GM21367 (cell line): ENCODE results near the gene STXBP5L.
"Not testable (repeated sequence)": the region's sequence is repeated elsewhere in the genome, so short reads cannot be mapped to it uniquely, and the experiment has no call there.

Experiments
- ATAC-seq: cut with Tn5 transposase; IDR thresholded peaks from one replicate; pipeline ENCODE4 v1.9.1; 2021; ENCODE audit not compliant: unreplicated experiment

Gene STXBP5L

DNA sequence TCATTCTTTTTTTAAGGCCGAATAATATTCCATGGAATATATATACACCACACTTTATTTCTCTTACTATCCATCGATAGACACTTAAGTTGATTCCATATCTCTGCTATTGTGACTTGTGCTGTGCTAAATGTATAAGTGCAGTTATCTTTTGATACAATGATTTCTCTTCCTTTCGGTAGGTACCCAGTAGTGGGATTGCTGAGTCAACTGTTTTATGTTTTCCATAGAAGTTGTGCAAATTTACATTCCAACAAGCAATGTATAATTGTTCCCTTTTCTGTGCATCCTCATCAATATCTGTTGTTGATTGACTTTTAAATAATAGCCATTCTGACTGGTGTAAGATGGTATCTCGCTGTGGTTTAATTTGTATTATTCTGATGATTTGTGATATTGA lies 81.0 kb downstream of the STXBP5L start:
- ATAC-seq = no peak

DNA sequence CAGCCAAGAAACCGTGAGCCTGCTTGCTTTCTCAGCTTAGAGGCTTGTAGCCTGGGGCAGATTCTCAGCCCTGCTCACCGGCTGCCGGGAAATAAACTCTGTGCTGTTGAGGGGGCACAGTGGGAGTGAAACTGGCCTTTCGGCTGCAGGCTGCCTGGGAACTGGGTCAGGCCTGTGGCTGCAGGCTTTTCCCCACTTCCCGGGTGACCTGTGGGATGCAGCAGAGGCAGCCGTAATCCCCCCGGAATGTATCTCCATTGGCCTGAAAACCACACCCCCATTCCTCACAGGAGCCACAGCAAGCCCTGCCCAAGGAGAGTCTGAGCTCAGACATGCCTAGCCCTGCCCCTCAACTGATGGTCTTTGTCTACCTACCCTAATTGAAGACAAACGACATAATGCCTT lies 110.9 kb downstream of the STXBP5L start:
- ATAC-seq = no peak

GRCh38 chr3:121063628-121064027 lies 155.6 kb downstream of the STXBP5L start:
- no peak for ATAC-seq

GRCh38 chr3:121064121-121064520 lies 156.1 kb downstream of the STXBP5L start:
- no peak for ATAC-seq

GRCh38 chr3:121072133-121072532 lies 164.1 kb downstream of the STXBP5L start:
- ATAC-seq = no peak

DNA sequence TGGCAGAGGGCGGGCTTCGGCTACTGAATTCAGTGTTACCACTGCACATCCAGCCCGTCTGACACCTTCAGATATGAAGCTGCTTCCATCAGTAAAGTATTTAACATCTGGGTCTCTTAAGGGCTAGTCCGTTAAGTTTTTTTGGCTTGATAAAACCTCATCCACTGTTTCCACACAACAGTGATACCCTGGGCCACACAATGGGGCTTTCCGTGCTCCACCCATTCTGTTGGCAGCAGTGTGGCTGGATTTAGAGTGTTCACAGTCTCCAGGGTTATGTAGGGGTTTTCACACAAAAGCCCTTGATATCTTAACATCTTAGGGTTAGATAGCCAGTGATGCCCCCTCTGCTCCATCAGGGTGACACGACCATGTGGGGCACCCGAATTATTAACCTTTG lies 165.0 kb downstream of the STXBP5L start:
- no peak for ATAC-seq

DNA sequence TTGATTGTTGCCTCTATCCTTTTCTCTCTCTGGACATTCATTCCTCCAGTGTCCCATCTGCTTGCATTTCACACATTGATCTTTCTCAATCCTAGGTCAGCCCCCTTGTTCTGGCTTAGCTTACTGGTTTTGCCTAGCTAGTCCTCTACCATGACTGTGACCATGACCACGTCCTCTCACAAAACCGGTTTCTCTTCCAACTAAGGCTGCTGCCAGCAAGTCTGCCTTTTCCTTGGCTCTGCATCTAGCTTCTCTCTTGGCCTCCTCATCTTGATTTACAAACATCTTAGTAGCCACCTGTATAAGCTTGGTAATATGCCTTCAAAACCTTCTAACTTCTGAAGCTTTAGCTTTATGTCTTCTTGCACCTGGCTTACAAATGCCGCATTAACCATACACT lies 167.2 kb downstream of the STXBP5L start:
- ATAC-seq = no peak

- not testable (repeated sequence) for ATAC-seq
These were observed 170.5 kb downstream of the STXBP5L start for GRCh38 chr3:121078378-121079101.

DNA sequence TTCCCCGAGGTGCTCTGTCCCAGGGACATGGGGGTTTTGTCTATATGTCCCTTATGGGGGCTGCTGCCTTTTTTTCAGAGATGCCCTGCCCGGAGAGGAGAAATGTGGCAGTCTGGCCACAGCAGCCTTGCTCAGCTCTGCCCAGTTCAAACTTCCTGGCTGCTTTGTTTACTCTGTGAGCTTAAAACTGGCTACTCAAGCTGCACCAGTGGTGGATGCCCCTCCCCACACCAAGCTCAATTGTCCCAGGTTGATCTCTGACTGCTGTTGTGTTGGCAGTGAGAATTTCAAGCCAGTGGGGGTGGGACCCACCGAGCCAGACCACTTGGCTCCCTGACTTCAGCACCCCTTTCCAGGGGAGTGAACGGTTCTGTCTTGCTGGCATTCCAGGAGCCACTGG lies 188.9 kb downstream of the STXBP5L start:
- ATAC-seq = no peak

DNA sequence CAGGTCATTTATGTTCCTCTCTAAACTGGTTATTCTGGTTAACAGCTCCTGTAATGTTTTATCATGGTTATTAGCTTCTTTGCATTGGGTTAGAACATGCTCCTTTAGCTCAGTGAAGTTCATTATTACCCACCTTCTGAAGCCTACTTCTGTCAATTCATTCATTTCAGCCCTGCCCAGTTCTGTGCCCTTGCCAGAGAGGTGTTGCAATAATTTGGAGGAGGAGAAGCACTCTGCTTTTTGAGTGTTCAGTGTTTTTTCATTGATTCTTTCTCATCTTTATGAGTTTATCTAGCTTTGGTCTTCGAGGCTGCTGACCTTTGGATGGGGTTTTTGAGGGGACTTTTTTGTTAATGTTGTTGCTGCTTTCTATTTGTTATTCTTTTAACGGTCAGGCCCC lies 203.1 kb downstream of the STXBP5L start:
- not testable (repeated sequence) for ATAC-seq

DNA sequence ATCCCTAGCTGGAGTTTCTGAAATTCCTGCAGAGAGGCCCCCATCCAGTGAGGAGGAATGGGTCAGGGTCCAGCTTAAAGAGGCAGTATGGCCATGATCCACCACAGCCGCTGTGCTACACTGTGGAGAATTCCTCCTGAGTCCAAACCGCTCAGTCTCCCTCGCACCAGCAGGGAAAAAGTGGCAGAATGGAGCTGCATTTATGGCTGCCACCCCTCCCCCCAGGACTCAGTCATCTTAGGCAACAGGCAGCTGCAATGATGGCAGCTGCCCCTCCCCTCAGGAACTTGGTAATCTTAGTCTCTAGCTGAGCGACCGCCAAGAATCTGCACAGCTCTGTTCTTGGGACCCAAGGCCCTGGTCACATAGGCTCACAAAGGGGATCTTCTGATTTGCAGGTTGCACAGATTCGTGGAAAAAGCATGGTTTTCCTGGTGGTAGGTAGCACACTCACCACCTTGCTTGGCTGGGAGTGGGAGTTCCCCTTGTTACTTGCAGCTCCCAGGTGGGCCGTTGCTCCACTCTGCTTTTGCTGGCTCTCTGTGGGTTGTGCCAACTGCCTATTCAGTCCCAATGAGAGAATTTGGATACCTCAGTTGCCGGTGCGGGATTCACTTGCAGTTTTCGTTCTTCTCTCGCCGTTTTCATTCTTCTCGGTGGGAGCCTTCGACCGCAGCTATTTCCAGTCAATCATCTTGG lies 204.1 kb downstream of the STXBP5L start:
- no peak for ATAC-seq

DNA sequence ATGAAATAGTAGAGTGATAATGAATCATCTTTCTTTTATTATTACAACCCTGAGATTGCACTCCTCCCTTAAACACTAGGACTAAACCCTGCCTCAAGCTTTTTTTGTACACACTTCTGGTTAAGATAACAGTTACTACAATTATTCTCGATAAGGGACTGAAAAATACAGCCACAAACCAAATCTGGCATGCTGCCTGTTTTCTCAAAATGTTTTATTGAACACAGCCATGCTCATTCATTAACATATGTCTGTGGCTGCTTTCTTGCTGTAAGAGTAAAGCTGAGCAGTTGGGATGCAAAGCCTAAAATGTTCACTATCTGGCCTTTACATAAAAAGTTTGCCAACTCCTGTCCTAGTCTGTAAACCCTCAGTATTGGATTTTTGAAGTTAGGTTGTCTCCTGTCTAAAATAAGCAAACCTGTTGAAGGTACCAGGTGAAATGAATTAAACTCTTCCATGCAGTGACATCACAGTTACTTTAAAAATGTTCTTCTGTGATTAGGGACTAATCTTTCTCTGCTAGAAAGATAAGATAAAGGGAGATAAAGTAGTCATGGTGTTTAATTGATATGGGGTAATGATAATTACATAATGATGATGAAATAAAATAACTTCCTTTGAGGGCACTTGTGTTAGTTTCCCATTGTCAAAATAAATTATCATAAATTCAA lies 218.2 kb downstream of the STXBP5L start:
- no peak for ATAC-seq

DNA sequence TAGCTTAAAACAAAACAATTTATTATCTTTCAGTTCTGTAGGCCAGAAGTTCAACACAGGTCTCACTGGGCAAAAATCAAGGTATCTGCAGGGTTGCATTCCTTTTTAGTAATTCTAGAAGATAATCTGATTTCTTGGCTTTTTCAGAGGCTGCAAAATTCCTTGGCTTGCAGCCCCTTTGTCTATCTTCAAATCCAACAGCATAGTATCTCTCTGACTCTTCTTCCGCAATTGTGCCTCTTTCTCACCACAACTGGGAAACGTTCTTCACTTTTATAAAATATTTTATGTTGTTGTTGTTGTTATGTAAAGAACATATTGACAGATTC lies 218.7 kb downstream of the STXBP5L start:
- ATAC-seq = no peak

DNA sequence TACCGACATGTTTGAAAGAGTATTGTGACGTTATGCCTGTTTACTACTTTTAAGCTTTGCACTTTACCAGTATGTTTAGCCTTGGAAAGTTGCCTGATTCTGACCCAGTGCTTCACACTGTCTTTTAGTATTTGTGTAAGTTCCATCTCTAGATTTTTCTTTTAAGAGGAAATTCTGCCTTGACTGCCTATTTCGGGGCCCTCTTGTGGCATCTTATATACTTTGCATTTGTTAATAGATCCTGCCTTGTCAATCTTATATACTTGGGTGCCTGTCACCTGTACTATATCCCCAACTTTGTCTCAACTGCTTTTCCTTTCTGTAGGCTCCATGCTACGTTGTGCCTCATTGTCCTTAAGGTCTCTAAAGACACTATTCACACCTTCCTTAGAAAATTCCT lies 244.6 kb downstream of the STXBP5L start:
- ATAC-seq = no peak

DNA sequence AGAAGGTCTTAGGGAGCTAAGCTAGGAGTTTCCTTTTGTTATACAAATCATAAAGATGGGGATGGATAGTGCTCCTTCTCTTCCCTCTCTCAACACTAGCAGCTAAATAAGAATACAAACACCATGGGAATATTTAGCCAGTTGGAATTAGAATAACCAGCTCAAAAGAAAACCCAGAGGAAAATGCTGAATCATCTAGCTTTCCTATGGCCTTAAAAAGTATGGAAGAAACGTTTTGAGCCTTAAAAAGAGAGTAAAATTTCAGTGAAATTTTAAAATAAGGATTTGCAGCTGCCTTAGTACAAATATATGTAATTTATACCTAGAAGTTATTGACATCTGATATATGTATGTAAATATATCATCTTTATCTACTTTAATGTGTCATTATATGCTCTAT lies 245.8 kb downstream of the STXBP5L start:
- no peak for ATAC-seq

DNA sequence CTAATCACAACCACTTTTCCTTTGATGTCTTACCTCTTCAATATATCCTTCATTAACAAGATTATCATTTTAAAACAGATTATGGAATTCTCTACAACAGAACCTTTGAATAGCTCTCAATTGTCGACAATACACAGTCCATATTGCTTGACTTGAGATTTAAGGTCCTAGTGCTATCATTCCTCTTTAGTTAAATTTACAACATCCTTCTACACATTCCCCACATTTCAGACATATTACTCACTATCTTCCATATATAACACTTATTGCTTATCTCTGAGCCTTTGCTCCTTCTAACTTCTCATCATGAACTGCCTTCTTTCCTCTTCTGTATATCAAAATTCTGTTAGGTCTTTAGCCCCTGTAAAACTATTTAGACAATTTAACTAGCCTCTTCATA lies 247.0 kb downstream of the STXBP5L start:
- ATAC-seq = no peak

GRCh38 chr3:121165397-121165837 lies 257.4 kb downstream of the STXBP5L start:
- no peak for ATAC-seq

DNA sequence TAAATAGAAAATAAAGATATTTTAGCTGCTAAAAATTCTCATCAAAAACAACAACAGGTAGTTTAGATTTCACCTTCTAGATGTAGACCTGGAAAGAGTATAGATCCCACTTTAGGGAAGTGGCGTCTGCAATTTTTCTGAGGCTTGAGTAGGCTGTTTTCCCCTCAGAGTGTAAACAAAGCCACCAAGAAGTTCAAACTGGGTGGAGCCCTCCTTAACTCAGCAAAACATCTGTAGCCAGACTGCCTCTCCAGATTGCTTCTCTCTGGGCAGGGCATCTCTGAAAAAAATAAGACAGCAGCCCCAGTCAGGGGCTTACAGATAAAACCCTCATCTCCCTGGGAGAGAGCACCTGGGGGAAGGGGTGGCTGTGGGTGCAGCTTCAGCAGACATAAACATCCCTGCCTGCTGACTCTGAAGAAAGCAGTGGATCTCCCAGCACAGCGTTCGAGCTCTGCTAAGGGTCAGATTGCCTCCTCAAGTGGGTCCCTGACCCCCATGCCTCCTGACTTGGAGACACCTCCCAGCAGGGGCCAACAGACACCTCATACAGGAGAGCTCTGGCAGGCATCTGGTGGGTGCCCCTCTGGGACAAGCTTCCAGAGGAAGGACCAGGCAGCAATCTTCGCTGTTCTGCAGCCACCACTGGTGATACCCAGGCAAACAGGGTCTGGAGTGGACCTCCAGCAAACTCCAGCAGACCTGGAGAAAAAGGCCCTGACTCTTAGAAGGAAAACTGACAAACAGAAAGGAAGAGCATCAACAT lies 259.6 kb downstream of the STXBP5L start:
- no peak for ATAC-seq

GRCh38 chr3:121175083-121175482 lies 267.1 kb downstream of the STXBP5L start:
- ATAC-seq = no peak

DNA sequence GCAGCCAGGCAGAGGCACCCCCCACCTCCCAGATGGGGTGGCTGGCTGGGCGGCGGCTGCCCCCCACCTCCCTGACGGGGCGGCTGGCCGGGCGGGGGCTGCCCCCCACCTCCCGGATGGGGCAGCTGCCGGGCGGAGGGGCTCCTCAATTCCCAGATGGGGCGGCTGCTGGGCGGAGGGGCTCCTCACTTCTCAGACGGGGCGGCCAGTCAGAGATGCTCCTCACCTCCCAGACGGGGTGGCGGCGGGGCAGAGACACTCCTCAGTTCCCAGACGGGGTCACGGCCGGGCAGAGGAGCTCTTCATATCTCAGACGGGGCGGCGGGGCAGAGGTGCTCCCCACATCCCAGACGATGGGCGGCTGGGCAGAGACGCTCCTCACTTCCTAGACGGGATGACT lies 282.6 kb downstream of the STXBP5L start:
- ATAC-seq = not testable (repeated sequence)

DNA sequence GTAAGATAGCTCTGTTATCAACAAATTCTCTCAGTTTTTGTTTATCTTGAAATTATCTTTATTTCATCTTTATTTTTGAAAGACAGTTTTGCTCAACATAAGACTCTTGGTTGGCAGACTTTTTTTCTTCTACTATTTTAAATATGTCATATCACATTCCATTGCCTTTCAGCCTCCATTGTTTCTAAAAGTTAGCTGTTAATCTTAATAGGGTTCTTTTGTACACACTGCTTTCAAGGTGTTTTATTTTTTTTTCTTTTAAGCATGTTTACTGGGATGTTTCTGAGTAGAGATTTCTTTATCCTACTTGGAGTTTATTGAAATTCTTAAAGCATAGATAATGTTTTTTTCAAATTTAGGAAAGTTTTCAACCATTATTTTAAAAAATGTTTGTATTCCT lies 294.6 kb downstream of the STXBP5L start:
- ATAC-seq = no peak
